SW480 (cell line): Measurements from ENCODE around the gene ZNF337.

Experiments used
- DNase-seq: peaks from one replicate; pipeline ENCODE4 v3.0.0-alpha.2; 2016; ENCODE audit warnings: low spot score

ZNF337 gene

GRCh38 chr20:25626779-25627178 is 69.9 kb downstream of the ZNF337 start:
- no peak for DNase-seq

- DNase-seq = no peak
Measured at GRCh38 chr20:25624500-25624939, 72.1 kb downstream of the ZNF337 start.
